T-helper 1 cell treated with Interleukin-12 subunit alpha and Interleukin-12 subunit beta and Interleukin-4 antibody, amounts not matched to agents 30 ng/mL and 1 ng/mL, for 36 hours (primary cell): ENCODE measurements around the gene PROSER3. TPM values are rescaled to one million over a fixed set of nuclear protein-coding genes. Genes with fewer than 3 reads are reported as not detected.

ENCODE experiments used
- intact Hi-C: fragments of 100-400 bp; cut with micrococcal nuclease; formaldehyde crosslinking; loops from one replicate; pipeline ENCODE4 v1.15.1; 2024
- total RNA-seq: library from RNA; stranded (reverse); gene quantifications from 2 replicates; pipeline ENCODE4 v1.2.3, GENCODE V29; 2022

PROSER3 gene
- total RNA-seq, result 51.4 and 55.9 TPM in 2 replicates

DNA sequence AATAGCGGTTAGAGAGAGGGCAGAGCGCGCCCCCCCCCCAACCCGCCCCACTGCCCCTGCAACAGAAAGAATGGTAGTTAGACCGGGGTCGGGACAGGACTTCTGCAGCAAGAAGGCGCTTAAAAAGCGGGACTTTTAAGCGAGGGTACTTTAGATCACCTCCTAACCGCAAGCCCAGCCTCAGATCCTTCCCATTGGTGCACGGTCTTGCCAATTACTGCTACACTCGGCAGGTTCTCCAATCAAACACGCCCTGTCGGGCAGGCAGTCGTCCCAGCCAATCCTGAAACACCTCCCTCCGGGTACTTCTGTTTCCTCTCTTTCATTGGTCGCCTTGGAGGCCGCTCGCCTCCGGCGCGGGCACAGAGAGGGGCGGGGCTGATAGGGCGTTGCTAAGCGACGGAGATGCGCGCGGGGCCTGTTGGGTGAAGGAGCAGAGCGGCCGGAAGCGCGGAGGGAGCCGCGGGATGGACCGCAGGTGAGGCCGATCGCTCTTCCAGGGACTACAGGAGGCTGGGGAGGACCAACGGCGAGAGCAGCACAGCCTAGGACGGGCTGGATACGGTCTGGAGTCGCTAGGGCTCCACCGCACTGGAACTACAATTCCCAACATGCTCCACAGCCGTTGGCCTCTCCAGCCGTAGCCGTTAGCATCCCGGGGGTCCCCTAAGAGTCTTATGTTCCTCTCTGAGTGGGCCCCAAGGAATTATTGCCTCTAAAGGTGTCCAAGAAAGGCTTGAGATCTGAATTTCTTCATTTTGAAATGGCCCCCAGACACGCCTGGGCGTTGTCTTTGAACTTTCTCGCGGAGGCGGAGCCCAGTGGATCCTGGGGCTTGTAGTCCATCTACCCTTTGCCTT lies at the start of gene PROSER3:
PROSER3 (plus strand) TSS at position 428 of the 860 bp plus-strand sequence; CDS start at position 468, 40 bp downstream.
- intact Hi-C loops, result loop anchor here (1.0 kb wide), 9 partner anchors 10 to 357 kb away; partner anchors contain the start of genes ARHGAP33, HAUS5, LIN37 and SDHAF1

GRCh38 chr19:35708391-35708790 lies 49.6 kb upstream of the PROSER3 start:
- intact Hi-C loops, result no loop called here

DNA sequence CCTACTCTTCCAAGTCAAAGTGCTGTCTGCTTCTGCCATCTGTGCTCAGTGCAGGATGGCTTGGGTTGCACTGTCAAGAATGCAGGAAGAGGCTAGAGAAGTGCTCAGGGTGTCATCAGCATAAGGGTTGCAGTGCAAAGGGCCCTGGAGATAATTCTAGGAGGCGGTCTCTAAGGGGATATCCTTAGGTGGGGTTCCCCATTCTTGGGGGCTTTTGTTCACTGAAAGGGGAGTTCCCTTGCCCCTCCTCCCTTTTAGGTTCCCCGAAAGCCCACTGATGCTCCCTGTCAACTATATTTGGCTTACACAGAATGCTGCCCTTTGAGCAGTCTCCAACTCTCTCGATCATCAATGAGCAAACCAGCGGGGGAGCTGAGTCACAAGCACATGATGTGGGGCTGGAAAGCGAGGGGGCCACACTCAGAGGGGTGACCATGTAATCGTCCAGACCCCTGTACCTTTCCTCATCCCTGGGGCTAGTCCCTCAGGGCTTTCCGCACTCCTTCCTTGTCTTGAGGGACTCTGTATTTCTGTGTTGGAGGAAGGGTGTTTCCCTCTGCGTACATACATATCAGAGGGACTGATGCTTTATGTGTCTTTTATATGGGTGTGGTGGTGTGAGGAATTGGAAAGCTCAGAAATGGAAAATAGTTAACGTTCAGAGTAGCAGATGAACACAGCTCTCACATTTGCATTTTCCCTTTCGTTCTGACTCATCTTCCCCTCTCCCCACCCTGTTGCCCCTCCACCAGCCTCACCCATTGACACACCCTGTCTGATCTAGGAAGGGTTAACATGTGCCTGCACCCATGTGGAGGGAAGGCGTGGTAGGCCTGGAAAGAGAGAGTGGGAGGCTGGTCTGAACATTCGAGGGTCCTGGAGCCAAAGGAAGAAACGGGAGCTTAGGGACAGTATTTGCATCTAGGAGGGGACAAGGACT lies 46.9 kb upstream of the PROSER3 start:
- intact Hi-C loops, result loop anchor here (5.0 kb wide), 1 partner anchor 499 kb away; no protein-coding TSS in a partner anchor

DNA sequence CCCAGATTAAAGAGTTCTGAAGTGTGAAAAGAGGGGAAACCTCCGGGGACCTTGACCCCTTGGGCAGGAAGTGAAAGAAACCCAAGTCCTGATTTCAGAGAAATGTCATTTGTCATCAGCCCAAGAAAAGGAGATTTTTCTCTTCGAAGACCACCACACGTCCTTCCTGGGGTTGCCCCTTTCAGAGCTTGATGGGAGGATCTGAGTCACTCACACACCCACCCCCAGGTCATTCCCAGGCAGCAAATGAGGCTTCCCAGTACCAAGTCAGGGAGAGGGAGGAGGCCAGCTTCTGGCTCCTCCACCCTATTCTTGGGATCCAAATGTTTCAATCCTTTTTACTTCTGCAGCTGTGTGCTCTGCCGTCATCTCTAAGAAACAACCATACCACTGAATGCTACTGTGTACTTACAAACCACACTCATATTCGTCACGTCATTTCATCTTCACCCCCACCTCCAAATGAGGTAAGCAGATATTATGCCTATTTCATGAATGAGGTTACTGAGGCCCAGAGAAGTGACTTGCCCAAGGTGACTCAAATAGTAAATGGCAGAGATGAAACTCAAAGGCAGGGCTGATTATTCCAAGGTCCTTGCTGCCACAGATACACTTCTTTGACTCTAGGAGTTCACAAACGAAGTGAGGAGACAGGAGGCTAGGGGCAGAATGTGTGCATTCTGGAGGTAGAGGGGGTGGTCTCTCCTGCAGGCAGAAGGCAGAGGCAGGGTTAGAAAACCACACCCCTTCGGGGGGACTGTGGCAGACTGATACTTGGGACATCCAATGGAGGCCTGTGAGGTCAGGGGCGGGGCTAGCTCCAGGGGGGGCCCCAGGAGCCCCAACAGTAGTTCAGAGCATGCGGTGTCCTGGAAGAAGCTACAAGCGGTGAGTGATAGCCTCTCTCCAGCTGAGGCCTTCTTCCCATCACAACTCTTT lies 45.1 kb upstream of the PROSER3 start:
- intact Hi-C loops, result loop anchor here (1.0 to 5.0 kb wide), 4 partner anchors 11 to 501 kb away; partner anchors contain the start of genes COX6B1, THAP8 and WDR62

GRCh38 chr19:35713506-35713850 lies 44.5 kb upstream of the PROSER3 start:
- intact Hi-C loops, result loop anchor here (1.0 to 5.0 kb wide), 4 partner anchors 11 to 501 kb away; partner anchors contain the start of genes COX6B1, THAP8 and WDR62

GRCh38 chr19:35713904-35714495 lies 44.0 kb upstream of the PROSER3 start:
- intact Hi-C loops, result loop anchor here (1.0 to 5.0 kb wide), 4 partner anchors 12 to 502 kb away; partner anchors contain the start of genes COX6B1, THAP8 and WDR62

DNA sequence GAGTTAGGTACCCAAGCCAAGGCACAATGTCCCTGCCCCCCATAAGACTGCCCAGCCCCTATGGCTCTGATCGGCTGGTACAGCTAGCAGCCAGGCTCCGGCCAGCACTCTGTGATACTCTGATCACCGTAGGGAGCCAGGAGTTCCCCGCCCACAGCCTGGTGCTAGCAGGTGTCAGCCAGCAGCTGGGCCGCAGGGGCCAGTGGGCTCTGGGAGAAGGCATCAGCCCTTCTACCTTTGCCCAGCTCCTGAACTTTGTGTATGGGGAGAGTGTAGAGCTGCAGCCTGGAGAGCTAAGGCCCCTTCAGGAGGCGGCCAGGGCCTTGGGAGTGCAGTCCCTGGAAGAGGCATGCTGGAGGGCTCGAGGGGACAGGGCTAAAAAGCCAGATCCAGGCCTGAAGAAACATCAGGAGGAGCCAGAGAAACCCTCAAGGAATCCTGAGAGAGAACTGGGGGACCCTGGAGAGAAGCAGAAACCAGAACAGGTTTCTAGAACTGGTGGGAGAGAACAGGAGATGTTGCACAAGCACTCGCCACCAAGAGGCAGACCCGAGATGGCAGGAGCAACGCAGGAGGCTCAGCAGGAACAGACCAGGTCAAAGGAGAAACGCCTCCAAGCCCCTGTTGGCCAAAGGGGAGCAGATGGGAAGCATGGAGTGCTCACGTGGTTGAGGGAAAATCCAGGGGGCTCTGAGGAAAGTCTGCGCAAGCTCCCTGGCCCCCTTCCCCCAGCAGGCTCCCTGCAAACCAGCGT lies 43.2 kb upstream of the PROSER3 start:
- intact Hi-C loops, result loop anchor here (5.0 kb wide), 2 partner anchors 87 to 502 kb away; partner anchors contain the start of gene RBM42

DNA sequence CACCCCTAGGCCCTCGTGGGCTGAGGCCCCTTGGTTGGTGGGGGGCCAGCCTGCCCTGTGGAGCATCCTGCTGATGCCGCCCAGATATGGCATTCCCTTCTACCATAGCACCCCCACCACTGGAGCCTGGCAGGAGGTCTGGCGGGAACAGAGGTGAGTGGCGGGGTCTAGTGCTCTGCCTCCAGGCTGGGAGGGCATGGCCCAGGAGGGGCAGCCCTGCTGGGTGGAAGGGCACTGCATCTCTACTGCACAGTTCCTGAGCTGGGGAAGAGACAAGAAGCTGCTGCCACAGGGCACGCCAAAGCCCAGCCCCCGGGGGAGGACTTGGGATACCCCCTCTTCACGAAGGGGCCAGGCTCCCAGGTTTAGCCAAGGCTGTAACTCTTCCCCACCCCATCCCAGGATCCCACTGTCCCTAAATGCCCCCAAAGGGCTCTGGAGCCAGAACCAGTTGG lies 42.6 kb upstream of the PROSER3 start:
- intact Hi-C loops, result loop anchor here (5.0 kb wide), 1 partner anchor 88 kb away; the partner anchor contains the start of gene RBM42

DNA sequence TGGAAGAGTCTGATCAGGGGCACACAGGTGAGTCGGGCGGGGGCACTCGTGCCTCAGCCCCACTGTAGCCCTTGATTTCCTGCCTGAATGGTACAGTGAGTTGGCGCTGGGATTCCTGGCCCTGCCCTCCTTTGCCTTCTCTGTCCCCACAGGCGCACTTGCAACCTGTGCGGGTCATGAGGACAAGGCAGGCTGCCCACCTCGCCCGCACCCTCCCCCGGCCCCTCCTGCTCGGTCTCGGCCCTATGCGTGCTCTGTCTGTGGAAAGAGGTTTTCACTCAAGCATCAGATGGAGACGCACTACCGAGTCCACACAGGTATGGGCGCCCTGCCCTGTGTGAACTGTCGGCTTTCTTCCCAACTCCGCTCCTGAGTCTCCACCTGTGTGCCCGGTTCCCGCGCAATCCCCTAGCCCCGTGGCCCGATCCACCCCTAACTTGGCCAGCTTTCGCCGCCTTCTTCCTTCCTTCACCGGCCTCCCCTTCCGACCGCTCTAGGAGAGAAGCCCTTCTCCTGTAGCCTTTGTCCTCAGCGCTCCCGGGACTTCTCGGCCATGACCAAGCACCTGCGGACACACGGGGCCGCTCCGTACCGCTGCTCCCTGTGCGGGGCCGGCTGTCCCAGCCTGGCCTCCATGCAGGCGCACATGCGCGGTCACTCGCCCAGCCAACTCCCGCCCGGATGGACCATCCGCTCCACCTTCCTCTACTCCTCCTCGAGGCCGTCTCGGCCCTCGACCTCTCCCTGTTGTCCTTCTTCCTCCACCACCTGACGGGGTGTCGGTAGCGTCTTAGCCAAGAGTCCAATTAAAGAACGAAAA lies 41.8 kb upstream of the PROSER3 start:
- intact Hi-C loops, result loop anchor here (2.0 to 5.0 kb wide), 2 partner anchors 29 to 89 kb away; partner anchors contain the start of genes PSENEN, RBM42 and U2AF1L4

DNA sequence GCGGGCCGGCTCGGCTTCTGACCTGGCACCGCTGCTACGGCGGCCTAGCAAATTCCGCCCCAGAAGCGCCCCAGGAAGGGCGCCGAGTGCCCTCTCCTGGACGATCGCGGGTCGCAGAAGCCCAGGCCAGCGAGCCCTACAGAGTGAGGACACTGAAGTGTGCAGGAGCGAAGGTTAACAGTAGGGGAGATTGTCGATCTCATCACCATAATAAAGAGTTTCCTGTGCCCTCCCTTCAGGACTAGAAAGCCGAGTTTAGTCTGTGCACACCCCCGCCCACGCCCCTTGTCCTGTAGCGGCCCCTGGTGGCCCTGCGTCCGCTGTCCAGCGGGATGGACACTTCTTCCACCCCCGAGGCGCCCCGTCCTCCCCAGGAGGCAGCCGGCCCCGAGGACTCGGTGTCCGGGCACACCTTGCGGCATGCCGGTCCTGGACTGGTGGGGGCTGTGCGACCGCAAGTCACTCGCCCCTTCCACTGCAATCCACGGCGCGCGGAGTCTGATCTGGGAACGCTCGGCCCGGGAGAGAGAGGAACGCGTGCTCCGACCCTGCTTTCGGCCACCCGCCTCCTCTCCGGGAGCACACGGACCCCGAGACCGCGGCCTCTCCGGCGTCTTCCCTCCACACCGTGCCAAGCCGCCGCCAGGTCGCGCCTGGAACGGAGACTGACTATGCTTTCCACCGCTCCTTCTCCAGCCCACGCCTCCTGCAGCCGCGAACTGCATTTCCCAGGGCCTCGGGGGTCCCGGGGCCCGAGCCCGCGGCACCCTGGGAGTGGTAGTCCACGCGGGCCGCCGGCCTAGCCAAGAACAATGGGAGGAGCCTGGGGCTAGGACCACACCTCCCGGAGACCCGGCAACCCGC lies 40.9 kb upstream of the PROSER3 start:
- intact Hi-C loops, result loop anchor here (1.0 to 5.0 kb wide), 18 partner anchors 15 to 398 kb away; partner anchors contain the start of genes ALKBH6, ARHGAP33, COX6B1 and HAUS5

DNA sequence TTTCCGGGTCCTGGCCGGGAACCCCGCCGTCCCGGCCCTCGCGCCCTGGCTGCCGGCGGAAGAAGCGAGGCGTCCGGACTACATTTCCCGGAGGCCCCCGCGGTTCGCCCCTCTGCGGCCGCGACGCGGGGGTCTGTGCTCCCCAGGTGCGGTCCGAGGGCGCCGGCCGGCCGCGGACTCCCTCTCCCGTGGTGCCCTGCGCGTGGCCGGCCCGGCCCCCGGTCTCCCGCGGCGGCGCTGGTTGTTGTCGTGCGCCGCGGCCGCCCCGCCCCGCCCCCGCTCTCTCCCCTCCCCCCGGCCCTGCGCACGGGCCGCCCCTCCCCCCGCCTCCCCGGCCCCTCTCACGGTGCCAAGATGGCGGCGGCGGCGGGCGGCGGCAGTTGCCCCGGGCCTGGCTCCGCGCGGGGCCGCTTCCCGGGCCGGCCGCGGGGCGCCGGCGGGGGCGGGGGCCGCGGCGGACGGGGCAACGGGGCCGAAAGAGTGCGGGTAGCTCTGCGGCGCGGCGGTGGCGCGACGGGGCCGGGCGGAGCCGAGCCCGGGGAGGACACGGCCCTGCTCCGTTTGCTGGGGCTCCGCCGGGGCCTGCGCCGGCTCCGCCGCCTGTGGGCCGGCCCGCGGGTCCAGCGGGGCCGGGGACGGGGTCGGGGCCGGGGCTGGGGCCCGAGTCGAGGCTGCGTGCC lies 40.2 kb upstream of the PROSER3 start, which contains the start of gene KMT2B:
KMT2B (plus strand) TSS at position 339 of the 680 bp plus-strand sequence; CDS start at position 355, 16 bp downstream.
- intact Hi-C loops, result loop anchor here (1.0 to 5.0 kb wide), 18 partner anchors 16 to 397 kb away; partner anchors contain the start of genes ALKBH6, ARHGAP33, COX6B1 and HAUS5

GRCh38 chr19:35718345-35719041 lies 39.5 kb upstream of the PROSER3 start:
- intact Hi-C loops, result loop anchor here (5.0 kb wide), 1 partner anchor 91 kb away; the partner anchor contains the start of gene RBM42

DNA sequence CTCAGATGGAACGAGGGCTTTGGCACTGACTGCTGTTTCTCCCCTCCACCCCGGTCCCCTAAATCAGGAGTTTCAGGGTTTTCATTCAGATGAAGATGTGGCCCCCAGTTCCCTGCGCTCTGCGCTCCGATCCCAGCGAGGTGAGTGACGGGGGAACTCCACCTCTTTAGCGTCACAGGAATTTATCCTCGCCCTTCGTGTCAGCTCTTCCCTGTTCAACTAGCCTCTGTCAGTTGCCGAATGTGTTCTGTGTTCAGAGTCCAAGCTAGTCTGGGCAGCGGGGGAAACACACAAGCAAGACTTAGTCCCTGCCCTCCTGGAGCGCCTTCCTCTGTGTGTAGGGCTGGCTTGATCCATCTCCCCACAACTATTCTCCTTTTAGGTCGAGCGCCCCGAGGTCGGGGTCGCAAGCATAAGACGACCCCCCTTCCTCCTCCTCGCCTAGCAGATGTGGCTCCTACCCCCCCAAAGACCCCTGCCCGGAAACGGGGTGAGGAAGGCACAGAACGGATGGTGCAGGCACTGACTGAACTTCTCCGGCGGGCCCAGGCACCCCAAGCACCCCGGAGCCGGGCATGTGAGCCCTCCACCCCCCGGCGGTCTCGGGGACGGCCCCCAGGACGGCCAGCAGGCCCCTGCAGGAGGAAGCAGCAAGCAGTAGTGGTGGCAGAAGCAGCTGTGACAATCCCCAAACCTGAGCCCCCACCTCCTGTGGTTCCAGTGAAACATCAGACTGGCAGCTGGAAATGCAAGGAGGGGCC lies 38.4 kb upstream of the PROSER3 start:
- intact Hi-C loops, result loop anchor here (5.0 kb wide), 1 partner anchor 92 kb away; the partner anchor contains the start of gene RBM42

- intact Hi-C loops, result no loop called here
Observed at GRCh38 chr19:35720163-35720524, 37.8 kb upstream of the PROSER3 start.

DNA sequence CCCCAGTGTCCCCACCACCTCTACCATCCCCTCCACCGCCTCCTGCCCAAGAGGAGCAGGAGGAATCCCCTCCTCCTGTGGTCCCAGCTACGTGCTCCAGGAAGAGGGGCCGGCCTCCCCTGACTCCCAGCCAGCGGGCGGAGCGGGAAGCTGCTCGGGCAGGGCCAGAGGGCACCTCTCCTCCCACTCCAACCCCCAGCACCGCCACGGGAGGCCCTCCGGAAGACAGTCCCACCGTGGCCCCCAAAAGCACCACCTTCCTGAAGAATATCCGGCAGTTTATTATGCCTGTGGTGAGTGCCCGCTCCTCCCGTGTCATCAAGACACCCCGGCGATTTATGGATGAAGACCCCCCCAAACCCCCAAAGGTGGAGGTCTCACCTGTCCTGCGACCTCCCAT lies 37.3 kb upstream of the PROSER3 start:
- intact Hi-C loops, result no loop called here
